ENCODE results near the gene SND1.

Gene SND1

DNA sequence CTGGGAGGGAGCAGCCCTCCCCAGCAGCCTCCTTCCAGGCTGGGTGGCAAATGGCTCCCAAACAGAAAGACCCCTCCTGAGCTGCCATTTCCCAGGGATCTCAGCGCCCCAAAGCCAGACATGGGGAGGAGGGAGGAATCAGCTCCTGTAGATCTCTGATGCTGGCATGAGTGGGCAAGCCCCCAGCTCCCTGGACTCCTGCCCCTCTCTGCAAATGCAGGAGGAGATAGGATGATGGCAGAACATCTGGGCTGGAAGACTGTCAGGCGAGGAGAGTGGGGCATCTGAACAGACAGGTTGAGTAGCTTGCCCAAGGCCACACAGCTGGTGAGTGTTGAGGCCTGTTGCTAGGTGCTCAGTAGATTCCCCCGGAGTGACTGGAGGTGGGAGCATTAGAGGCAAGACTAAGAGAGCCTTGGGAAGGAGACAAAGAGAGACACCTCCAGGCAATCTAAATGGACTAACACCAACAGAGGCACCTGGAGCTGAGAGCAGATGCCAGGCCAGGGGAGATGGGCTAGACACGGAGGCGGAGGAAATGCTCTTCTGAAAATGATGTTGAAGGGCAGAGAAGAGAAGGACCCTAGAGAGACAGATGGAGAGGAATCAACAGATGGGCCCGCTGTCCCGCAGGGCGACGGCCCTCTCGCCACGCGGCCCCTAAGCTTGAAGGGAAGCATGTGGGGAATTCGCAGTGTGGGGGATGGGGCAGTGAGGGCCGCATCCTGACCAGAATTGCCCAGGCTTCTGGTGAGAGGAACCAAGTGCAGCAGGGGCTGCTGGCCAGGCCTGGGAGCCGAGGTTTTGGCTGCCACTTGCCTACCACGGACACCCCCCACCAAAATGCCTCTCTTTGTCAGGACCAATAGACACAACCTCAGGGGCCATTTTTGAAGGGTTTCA lies 464.1 kb downstream of the SND1 start:
- no peak for DNase-seq (ENCODE audit: low read depth in 2 of 2)

DNA sequence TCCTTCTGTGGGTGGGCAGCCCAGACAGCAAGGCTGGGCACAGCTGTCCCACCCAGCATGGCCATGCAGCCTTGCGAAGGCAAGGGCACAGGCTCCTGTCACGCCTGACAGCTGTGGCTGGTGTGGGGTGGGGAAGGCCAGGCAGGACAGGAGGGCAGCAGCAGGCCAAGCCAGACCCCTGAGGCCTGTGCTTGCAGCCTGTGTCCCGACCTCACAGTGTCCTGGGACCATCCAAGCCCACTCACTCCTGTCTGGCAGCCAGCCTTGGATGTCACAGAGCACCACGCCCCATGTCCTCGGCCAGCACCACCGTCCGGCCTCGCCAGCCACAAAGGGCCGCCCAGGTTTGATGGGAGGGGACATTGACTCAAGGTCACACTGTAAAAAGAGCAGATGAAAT lies 464.7 kb downstream of the SND1 start:
- no peak for DNase-seq (ENCODE audit: low read depth in 2 of 2)

DNA sequence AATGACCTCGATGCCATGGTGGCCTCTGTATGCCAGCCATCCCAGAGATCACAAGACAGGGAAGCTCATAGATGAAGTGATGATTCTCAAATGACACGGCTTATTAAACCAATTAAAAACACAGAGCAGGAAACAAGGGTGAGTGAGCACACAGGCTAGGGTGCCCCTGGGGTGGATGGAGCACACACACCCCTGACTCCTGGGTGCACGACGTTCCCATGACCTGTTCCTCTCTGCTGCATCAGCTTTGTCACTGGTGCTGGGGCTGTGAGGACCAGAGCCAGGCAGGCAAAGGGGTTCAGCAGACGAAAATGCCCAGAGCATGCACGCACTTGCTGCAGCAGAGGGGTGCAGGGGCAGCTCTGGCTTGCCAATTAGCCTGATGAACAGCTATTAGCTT lies 465.7 kb downstream of the SND1 start:
- DNase-seq (ENCODE audit: low read depth in 2 of 2): no peak

DNA sequence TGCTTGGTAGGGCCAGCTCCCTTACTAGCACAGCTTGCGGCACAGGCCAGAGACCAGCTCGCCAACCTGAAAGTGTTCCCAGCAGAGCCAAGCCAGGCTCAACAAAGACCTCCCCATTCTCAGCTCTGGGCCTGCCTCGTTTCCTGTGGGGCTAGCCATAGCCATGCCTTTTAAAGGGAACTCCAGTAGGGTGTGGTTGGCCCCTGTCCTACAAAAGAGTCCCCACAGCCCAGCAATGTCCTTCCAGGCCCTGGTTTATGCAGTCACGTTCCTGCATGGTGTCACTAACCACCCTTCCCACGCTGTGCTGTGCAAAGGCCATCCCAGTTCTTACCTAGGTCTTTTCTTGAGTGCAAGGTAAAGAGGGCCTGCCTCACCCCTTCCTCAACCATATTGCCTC lies 467.0 kb downstream of the SND1 start:
- DNase-seq (ENCODE audit: low read depth in 2 of 2): no peak

DNA sequence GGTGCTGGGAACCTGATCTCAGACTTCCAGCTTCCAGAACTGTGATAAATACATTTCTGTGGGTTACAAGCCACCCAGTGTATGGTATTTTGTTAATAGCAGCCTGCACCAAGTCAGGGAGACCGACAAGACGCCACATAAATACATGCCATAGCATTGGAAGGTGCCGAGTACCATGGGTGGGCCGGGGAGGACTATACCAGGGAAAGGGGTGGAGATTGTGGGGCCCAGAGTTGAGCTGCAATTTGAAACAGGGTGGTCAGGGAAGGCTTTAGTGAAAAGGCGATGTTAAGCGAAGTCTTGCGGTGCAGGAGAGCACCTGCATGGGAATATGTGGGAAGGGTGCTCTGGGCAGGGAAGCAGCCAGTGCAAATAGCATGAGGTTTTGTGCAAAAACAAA lies 468.1 kb downstream of the SND1 start:
- DNase-seq (ENCODE audit: low read depth in 2 of 2): no peak

DNA sequence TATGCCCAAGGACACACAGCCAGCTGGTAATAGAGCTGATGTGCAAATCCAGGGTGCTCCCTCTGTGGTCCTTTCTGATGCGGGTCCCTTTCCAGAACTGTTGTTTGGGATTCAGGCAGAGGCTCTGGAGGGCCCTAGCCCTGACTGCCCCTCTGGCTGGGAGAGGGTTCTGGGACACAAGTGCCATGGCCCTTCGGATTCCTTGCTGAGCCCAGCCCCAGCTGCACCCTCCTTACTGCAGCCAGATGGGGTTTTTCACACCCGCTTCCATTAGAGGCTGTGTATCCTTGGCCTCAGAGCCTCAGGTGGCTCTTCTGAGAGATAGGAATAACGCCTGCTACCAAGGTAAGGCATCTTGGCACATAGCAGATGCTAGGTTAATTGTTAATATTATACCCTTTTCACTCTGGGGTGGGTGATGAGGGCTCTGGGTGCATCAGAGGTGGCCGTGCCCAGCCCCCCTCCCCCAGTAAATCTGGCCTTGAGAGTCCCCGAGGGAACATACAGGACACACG lies 469.0 kb downstream of the SND1 start:
- DNase-seq (ENCODE audit: low read depth in 2 of 2): no peak

DNA sequence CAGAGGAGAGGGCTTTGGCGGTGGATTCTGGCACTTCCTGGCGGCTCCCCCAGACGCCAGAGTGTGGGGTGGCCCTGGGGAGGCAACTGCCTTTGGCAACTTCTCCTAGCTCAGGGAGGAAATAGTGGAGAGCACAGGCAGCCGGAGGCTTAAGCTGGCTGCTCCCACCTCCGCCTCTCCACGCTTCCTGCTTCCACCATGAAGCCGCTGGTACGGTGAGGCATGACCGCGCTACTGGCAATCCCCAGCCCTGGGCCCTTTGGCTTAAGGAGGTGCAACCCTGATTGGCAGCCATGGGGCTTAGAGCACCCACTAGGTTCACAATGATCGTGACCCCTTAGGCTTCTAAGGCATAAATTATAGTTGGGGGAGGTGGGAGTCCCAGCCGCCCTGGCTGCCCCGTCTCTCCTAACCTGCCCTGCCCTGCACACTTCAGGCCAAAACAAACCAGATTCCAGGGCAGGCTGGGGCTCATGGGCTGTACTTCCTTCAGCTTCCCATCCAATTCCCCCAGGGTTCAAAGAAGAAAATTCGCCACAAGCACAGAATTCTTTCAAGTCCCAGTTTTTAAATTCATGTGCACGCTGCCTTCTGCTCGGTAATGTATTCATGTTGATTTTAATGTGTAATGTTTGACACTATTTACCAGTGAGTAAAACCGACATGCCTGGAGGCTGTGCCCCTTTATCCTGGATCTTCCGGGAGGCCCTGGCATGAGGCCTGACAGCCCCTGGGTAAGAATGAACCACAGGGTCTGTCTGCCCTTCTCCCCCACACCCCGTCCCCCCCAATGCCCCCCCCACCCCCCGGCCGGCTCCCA lies 469.9 kb downstream of the SND1 start:
- no peak for DNase-seq (ENCODE audit: low read depth in 2 of 2)

DNA sequence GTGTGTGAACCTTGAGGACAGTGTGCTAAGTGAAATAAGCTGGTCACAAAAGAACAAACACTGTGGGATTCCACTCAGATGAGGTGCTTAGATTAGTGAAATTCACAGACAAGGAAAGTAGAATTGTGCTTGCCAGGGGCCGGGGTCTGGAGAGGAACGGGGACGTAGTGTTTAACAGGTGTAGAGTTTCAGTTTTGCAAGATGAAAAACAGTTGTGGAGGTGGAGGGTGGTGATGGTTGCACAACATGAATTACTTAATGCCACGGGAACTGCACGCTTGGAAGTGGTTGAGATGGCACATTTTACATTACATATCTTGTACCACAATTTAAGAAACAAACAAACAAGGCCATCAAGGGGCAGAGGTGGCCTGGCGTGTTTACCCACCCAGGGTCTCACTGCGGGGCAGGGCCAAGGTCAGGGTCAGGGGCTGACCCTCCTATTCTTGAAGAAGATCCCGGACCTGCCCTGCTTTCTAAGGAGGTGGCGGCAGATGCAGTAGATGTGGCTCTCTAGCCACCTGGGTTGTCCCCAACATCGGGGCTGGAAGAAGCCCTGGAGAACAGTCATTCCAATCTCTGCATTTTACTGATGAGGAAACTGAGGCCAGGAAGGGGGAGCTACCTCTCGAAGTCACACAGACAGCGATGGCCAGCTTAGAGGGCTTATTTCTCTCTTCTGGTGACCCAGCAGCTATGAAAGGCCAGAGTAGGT lies 470.7 kb downstream of the SND1 start:
- no peak for DNase-seq (ENCODE audit: low read depth in 2 of 2)

DNA sequence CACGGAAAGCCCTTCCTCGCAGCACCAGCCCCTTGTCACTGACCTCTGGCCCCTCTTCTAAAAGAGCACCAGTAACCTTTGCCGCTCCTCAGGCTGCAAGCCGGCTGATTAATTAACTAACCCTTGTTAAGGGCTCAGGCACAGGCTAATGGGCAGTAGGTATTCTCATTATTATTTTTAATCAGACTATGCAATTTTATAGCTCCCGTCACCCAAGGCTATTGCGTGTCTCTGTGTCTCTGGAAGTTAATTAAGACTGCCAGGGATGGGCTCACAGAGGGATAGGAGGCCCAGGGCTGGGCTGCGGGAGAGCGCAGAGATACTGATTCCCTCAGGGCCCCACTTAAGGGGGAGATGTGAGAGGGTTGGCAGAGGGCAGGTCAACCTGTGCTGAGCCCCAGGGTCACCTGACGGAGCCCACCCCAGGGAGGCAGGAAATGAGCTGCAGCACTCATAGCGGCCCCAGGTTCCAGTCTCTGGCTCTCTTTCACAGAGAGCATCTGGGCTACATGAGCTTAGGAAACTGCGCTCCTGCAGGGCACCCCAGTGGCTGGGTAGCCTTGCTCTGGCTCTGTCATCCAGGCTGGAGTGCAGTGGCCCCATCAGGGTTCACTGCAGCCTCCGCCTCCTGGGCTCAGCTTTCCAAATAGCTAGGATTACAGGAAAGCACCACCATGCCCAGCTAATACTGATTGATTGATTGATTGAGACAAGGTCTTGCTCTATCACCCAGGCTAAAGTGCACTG lies 471.5 kb downstream of the SND1 start:
- DNase-seq (ENCODE audit: low read depth in 2 of 2): no peak

DNA sequence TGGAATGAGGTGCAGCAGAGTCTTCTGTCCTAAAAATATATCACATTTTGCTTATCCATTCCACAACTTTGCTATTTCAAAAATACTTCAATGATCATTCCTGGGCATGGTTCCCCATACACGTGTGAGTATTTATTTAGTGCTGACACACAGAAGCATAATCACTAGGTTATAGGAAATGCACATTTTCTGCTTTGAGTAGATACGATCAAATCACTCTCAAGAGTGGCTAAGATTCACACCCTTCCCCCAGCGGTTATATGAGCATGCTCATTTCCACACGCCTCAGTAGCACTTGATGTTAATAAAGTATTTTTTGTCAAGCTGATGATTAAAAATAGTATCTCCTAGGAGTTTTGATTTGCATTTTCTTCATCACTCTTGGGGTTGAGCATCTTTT lies 472.8 kb downstream of the SND1 start:
- DNase-seq (ENCODE audit: low read depth in 2 of 2): no peak

DNA sequence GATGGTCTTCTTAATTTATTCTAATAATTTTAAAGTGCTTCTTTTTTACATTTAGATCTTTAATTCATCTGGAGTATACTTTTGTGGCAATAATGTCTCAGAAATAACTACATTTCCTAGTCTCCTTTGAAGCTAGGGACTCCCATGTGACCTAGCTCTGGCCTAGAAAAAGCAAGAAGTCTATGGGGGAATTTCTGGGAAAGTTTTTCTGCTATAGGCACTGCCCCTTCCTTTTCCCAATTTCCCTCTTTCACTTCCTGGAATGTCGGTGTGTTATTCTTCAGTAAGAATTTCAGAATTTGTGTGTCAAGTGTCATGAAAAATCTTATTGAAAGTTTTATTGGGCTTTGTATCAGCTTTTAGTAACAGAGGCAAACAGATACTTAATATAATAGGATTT lies 473.8 kb downstream of the SND1 start:
- DNase-seq (ENCODE audit: low read depth in 2 of 2): no peak

DNA sequence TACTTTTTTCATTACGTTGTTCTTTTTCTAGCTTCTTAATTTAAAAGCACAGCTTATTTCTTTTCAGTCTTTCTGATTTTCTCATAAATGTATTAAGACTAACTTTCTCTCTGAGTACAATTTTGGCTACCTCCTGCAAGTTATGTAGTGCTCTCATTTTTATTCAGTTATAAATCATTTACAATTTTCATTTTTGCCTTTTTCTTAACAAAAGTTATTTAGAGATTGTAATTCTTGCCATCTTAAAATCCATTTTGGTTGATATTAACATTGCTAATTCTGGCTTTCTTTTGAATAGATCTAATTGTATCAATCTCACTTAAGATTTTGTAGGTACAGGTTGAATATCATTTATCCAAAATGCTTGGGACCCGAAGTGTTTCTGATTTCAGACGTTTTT lies 476.4 kb downstream of the SND1 start:
- DNase-seq (ENCODE audit: low read depth in 2 of 2): no peak

DNA sequence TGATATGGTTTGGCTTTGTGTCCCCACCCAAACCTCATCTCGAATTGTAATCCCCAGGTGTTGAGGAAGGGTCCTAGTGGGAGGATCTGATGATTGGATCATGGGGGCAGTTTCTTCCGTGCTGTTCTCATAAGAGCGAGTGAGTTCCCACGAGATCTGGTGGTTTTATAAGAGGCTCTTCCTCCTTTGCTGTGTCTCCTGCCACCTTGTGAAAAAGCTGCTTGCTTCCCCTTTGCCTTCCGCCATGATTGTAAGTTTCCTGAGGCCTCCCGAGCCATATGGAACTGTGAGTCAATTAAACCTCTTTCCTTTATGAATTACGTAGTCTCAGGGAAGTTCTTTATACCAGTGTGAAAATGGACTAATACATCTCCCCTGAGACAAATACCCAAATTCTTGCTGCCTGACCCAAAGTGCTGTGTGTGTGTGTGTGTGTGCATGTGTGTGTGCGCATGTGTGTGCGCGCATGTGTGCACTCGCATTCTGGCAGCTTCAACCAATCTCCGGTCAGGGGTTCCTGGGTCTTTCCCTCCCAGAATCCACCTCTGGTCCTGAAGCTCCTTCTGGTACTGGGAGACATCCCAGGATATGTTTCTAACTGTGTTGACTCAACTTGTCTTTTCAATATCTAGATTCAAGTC lies 477.4 kb downstream of the SND1 start:
- DNase-seq (ENCODE audit: low read depth in 2 of 2): no peak

DNA sequence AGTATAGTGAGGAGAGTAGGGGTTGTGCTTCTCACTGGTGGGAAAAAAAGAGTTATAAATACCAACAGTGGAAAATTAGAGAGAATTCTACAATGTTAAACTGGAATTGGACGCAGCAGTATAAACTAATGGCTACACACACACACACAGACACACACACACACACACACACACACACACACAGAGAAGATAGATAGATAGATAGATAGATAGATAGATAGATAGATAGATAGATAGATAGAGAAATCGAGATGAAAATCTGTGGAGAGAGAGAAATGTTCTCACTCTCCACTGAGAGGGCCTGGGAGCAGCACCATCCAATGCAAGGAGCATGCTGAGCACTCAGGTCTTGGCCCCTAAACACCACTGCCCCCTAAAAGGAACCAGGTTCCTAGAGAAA lies 479.1 kb downstream of the SND1 start:
- DNase-seq (ENCODE audit: low read depth in 2 of 2): no peak

DNA sequence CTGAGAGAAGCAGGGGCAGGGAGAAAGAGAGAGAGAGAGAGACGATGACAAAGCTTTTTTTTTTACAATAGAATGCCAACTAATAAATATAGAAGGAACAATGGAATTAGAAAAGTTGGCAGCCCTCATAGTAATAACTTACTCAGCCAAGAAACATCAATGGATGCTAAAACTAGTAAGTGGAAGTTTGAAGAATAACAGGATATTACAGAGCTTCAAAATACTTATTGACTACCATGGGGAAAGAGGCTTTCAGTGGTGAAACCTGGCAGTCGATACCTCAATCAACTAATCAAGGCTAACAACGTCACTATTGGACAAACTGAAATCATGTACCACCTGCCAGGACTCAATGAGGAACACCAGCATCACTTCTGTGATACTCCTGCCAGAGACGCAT lies 479.7 kb downstream of the SND1 start:
- DNase-seq (ENCODE audit: low read depth in 2 of 2): no peak

DNA sequence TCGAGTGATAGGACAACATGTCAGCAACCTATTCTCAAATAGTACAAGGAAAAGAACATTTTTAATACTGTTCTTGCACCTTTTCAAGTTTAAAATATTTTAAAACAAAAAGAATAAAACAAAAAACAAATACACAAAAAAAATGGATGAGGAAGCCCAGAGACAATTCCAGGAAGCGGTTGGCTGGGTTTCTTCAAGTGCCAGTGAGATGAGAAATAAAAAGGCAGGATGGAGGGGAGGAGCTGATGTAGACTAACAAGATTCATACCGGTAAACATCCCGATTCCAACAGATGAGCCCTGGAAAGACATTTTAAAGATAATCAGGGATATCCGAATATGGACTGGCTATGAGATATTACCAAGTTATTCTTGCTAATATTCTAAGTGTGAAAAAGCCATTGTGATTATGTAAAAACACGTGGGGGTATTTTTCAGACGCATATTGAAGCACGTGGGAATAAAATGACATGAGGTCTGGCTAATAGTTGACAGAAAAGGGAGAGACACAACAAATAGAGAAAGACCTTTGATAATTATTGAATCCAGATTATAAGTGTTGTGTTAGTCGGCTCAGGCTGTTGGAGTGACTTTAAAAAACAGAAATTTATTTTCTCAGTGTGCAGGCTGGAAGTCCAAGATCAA lies 480.6 kb downstream of the SND1 start:
- no peak for DNase-seq (ENCODE audit: low read depth in 2 of 2)

DNA sequence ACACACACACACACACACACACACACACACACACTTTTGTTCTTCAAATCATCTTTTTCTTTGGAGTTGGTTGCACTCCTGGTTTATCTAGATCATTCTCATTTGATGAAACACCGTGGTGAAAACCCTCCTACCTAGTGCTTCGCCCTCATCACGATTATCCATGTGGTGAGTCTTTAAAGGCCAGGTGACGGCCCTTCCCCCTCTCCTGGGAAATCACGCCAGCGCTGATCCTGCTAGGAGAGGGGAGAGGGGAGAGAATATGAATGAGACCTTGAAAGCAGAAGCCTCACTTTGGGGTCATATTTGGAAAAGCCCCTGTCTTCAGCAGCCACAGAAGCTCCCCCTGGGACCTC lies 483.1 kb downstream of the SND1 start:
- DNase-seq (ENCODE audit: low read depth in 2 of 2): no peak

DNA sequence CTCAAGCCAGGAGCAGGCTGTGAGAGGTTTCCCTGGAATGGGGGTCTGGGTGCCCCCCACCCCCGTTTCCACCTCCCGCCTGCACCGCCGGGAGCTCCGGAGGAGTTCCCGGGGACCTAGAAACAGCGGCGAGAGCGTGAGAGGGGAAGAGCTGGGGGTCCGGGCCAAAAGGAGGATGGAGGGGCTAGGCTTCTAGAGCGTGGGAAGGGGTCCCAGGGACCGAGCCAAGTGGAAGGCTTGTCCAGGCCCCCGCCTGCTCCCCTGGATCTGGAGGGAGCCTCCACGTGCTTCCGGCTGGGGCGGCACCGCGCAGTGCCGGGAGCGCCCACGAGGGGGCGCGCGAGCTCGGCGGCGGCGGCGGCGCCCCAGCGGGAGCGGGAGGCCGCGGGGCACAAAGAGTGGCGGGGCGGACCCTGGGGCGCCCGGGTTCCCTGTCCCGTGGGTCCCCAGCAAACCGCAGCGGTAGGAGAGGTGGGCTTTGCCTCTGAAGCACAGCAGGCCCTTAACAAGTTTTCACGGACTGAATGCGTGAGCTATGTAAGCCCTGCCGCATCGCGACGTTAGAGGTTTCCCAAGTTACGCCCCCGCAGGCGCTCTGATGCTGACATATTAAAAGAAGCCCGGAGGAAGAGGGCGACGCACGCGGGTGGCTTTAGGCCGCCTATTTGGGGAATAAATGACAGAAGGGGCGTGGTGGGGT lies 483.7 kb downstream of the SND1 start:
- peak; percentile 38 to 57 for DNase-seq (ENCODE audit: low read depth in 2 of 2)

DNA sequence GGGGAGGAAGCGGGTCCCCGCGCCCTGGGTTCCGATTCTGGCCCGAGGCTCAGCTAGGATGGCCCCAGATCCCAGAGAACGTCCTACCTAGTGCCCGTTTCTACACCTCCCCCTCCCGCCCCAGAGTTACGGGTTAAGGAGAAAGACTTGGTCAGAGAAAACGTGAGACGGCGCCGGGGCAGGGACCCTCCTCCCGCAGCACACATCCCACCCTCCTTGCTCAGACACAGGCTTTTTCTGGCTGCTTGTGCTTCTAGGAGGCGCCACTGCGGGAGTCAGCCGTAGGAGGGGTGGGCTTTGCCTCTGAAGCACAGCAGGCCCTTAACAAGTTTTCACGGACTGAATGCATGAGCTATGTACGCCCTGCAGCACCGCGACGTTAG lies 484.2 kb downstream of the SND1 start:
- no peak for DNase-seq (ENCODE audit: low read depth in 2 of 2)

DNA sequence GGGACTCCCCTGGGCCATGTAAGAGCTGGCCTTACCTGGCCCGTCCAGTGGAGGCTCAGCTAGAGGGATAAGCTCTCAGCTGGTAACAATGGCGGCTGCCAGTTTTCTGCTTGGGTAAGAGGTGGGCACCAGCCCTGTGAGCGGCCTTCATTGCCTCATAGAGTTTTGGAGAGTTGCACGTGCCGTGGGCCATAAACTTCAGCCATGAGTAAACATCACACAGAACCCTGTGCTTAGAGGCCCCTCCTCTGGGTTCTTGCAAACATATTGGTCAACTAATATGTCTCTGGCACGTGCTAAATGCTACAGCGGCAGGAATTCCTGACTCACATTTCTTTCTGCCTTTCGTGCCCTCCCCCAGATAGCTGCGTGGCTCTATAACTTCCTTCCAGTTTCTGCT lies 485.2 kb downstream of the SND1 start:
- DNase-seq (ENCODE audit: low read depth in 2 of 2): no peak
